Lower leg skin (tissue), 3 donors: ENCODE data around the gene CACNA1D.
"Not testable (repeated sequence)": the region's sequence is repeated elsewhere in the genome, so short reads cannot be mapped to it uniquely, and the experiment has no call there.

Source experiments
- CTCF ChIP-seq, 3 donors: fragments of 450-650 bp; IDR thresholded peaks; one replicate each; pipeline ENCODE4 v1.5.1; 2016; ENCODE audit warnings: antibody characterized with exemption in 3 of 3, mild to moderate bottlenecking in 3 of 3, moderate library complexity in 2 of 3
- POLR2A ChIP-seq, 2 donors: fragments of 450-650 bp; IDR thresholded peaks; one replicate each; pipeline ENCODE4 v1.6.1; 2016 to 2017; ENCODE audit warnings: antibody characterized with exemption in 2 of 2, mild to moderate bottlenecking in 1 of 2, moderate library complexity in 1 of 2

DNA sequence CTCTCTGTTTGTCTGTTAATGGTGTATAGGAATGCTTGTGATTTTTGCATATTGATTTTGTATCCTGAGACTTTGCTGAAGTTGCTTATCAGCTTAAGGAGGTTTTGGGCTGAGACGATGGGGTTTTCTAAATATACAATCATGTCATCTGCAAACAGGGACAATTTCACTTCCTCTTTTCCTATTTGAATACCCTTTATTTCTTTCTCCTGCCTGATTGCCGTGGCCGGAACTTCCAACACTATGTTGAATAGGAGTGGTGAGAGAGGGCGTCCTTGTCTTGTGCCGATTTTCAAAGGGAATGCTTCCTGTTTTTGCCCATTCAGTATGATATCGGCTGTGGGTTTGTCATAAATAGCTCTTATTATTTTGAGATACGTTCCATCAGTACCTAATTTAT is 24.7 kb upstream of the CACNA1D start:
- TF ChIP-seq CTCF, POLR2A (IDR thresholded peaks at IDR 0.05): not testable (repeated sequence)
